Activated B cell treated with CpG ODN at 0.5 μM for 24 hours (primary cell): ENCODE results near the gene MFAP3L. TPM values are rescaled to one million over a fixed set of nuclear protein-coding genes. Genes with fewer than 3 reads are reported as not detected.

ENCODE experiments used
- ATAC-seq: fragments of 200-7000 bp; cut with Tn5 transposase; one replicate; pipeline ENCODE4 v1.10.0; 2021; ENCODE audit warnings: low read depth, mild to moderate bottlenecking, moderate library complexity
- CTCF ChIA-PET: fragments of 350-600 bp; sonication (Branson Sonifier 250); formaldehyde crosslinking; loops from one replicate; lab custom pipeline; 2021; ENCODE audit warnings: antibody characterized with exemption; lab: Charles Lee
- POLR2A ChIA-PET: fragments of 350-600 bp; sonication (Branson Sonifier 250); formaldehyde crosslinking; loops from one replicate; lab custom pipeline; 2021; ENCODE audit warnings: antibody characterized with exemption; lab: Charles Lee
- DNase-seq: peaks from one replicate; pipeline ENCODE4 v3.0.0; 2022
- H3K27ac Mint-ChIP-seq: one replicate; pipeline ENCODE4 v1.8.0; 2020; ENCODE audit warnings: mixed read lengths
- H3K27me3 Mint-ChIP-seq: one replicate; pipeline ENCODE4 v1.8.0; 2021; ENCODE audit warnings: mixed read lengths
- H3K36me3 Mint-ChIP-seq: one replicate; pipeline ENCODE4 v1.8.0; 2021; ENCODE audit warnings: low read depth, mixed read lengths
- H3K4me1 Mint-ChIP-seq: one replicate; pipeline ENCODE4 v1.8.0; 2021; ENCODE audit warnings: mixed read lengths
- H3K4me3 Mint-ChIP-seq: one replicate; pipeline ENCODE4 v1.8.0; 2020; ENCODE audit warnings: mild to moderate bottlenecking, mixed read lengths
- H3K9me3 Mint-ChIP-seq: one replicate; pipeline ENCODE4 v1.8.0; 2020; ENCODE audit warnings: mixed read lengths
- intact Hi-C: fragments of 100-400 bp; cut with micrococcal nuclease; formaldehyde crosslinking; loops from one replicate; pipeline ENCODE4 v1.15.1; 2024
- total RNA-seq: library from RNA; stranded (reverse); gene quantifications from 2 replicates; pipeline ENCODE4 v1.2.3, GENCODE V29; 2022
- TF ChIP-seq, protein P1 (sequence below): fragments of 200-600 bp; IDR thresholded peaks from one replicate; pipeline ENCODE4 v1.8.0; 2022; ENCODE audit warnings: antibody characterized with exemption, mild to moderate bottlenecking

Gene MFAP3L
- total RNA-seq, 1 donor from 2014 or later, result 1.0 TPM

DNA sequence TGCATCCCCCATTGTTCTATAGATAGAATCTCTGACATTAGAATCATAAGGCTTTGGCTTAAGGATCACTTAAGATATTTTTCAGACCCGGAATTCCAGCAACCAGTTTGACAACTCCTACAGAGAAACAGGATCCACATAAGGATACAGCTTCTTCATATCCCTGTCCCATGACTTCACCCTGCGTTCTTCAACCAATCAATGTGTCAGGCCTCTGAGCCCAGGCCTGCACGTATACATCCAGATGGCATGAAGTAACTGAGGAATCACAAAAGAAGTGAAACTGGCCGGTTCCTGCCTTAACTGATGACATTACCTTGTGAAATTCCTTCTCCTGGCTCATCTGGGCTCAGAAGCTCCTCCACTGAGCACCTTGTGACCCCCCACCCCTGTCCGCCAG is 85.1 kb downstream of the MFAP3L start:
- TF ChIP-seq, protein P1, sequence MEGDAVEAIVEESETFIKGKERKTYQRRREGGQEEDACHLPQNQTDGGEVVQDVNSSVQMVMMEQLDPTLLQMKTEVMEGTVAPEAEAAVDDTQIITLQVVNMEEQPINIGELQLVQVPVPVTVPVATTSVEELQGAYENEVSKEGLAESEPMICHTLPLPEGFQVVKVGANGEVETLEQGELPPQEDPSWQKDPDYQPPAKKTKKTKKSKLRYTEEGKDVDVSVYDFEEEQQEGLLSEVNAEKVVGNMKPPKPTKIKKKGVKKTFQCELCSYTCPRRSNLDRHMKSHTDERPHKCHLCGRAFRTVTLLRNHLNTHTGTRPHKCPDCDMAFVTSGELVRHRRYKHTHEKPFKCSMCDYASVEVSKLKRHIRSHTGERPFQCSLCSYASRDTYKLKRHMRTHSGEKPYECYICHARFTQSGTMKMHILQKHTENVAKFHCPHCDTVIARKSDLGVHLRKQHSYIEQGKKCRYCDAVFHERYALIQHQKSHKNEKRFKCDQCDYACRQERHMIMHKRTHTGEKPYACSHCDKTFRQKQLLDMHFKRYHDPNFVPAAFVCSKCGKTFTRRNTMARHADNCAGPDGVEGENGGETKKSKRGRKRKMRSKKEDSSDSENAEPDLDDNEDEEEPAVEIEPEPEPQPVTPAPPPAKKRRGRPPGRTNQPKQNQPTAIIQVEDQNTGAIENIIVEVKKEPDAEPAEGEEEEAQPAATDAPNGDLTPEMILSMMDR, result no peak
- ATAC-seq (no peak), DNase-seq (no peak)
- no peaks in the 10 kb centered on the region for H3K36me3 Mint-ChIP-seq
- no peak overlapping the region for H3K27ac Mint-ChIP-seq
- POLR2A ChIA-PET, result no interaction called here
- intact Hi-C loops, result no loop called here
- no peaks in the 10 kb centered on the region for H3K4me1 Mint-ChIP-seq
- H3K9me3 Mint-ChIP-seq, result no peaks in the 10 kb centered on the region
- no peaks in the 10 kb centered on the region for H3K27me3 Mint-ChIP-seq
- H3K4me3 Mint-ChIP-seq, result no peak overlapping the region
- CTCF ChIA-PET, result no interaction called here

DNA sequence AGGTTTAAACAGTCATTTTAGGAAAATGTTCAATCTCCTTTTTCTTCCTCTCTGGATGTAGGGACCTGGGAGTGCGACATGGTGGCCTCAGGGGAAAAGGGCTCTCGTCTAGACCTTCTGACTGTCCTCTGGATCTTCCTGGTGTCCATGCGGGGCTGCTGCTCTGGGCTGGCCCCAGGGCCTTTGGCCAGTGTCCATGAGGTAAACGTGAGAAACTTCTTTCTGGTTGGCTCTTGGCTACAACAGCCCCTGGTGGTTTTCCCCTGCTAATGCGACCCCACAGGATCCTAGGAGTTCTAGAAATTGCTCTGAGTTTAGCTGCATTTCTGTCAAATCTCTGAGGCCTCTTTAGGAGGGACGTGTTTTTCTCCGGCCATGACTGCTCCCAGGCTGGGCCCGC is 85.7 kb downstream of the MFAP3L start:
- ChIA-PET CTCF (no interaction called here), POLR2A (no interaction called here)
- Mint-ChIP-seq H3K9me3 (no peaks in the 10 kb centered on the region), H3K4me3 (no peak overlapping the region), H3K36me3 (no peaks in the 10 kb centered on the region), H3K27ac (no peak overlapping the region), H3K27me3 (no peaks in the 10 kb centered on the region), H3K4me1 (no peaks in the 10 kb centered on the region)
- intact Hi-C loops, result no loop called here
- DNase-seq (no peak), ATAC-seq (no peak)
- TF ChIP-seq, protein P1, result no peak

Other genes with a start within 250 kb of the MFAP3L start
- not detected in 2 replicates for gene AADAT, start 63.6 kb upstream of the MFAP3L start, total RNA-seq